Measurements from ENCODE around the gene ACAA1.
"Not testable (repeated sequence)": the region's sequence is repeated elsewhere in the genome, so short reads cannot be mapped to it uniquely, and the experiment has no call there.

The ACAA1 gene

DNA sequence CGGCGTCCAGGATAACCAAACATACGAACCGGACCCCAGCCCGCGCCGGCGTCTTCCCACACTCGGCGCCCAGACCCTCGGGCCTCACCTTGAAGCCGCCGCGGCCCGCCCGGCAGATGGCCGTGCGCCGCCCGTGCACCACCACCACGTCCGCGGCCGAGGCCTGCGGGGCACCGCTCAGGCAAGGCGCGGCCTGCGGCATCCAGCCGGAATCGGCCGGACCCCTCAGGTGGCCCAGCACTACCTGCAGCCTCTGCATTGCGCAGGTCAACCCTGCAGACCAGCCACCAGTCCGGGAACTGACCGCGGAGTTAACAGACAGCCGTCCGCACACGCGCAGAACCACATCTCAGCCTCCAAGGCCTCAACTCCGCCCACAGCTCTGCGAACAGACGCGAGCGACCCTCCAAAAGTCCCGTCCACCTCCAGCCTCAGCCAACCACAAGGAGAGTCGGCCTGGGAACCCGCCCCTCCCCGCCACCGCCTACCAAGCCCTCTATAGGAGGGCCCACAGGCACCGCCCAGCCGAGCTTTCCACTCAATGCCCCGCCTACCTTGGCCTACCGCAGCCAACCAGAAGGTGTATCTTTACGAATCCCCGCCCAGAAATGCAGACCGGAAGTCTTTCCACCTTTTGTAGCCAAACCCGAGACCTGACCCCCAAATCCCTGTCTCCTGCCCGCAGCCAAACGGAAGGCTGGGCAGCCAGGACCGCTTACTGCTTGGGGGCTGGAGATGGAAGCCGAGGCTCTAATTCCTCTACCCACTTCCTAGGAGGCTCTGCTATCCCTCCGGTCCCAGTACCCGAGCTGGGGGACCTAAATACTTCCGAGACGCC lies at the start of gene ACAA1:
TSS of gene ACAA1 (minus strand) at position 351 of the 838 bp plus-strand sequence. CDS start at position 259, 92 bp downstream.
- peak; percentile 95 for DNase-seq

GRCh38 chr3:38177181-38177580 lies 40.3 kb upstream of the ACAA1 start:
- no peak for DNase-seq

DNA sequence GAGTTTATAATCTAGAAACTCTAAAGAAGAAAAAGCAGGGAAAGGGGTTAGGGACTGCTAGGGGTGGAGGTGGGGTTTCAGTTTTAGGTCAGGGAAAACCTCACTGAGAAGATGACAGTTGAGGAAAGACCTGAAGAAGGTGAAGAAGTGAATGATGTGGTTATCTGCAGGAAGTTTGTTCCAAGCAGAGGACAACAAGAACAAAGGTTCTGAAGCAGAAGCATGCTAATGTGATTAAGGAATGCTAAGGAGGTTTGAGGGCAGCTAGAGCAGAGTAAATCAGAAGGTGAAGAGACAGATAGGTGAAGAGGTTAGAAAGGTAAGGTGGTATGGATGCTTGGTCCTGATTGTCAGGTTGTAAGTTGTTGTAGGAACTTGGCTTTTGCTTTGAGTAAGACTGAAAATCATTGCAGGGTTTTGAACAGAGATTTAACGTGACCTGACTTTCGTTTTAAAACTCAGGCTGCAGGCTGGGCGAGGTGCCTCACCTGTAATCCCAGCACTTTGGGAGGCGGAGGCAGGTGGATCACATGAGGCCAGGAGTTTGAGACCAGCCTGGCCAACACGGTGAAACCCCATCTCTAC lies 37.0 kb upstream of the ACAA1 start:
- no peak for DNase-seq

DNA sequence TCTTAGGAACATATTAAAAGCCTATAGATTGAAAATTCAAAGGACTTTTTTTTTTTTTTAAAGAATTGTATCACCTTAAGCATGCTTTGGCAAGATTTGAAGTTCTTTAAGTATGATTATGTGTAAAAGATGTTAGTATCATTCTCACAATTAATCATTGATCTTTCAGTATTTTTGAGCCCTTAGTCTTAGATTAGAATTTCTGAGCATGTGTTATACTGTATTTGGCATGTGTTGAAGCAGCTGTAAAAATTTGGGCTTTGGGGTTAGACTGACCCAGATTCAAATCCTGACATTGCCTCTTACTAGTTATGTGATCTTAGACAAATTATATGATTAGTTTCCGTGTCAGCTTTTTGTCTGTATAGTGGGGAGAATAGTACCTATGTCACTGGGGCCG lies 34.7 kb upstream of the ACAA1 start:
- no peak for DNase-seq

GRCh38 chr3:38170722-38171121 lies 33.8 kb upstream of the ACAA1 start:
- no peak for DNase-seq

DNA sequence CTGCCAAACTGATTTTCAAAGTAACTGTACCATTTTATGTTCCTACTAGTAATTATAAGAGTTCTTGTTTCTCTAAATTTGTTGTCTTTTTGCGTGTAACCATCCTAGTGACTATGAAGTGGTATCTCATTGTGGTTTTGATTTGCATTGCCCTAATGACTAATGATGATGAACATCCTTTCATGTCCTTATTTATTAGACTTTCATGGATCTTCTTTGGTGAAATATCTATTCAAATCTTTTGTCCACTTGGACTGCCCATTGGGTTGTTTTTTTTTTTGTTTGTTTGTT lies 32.0 kb upstream of the ACAA1 start:
- DNase-seq = no peak

DNA sequence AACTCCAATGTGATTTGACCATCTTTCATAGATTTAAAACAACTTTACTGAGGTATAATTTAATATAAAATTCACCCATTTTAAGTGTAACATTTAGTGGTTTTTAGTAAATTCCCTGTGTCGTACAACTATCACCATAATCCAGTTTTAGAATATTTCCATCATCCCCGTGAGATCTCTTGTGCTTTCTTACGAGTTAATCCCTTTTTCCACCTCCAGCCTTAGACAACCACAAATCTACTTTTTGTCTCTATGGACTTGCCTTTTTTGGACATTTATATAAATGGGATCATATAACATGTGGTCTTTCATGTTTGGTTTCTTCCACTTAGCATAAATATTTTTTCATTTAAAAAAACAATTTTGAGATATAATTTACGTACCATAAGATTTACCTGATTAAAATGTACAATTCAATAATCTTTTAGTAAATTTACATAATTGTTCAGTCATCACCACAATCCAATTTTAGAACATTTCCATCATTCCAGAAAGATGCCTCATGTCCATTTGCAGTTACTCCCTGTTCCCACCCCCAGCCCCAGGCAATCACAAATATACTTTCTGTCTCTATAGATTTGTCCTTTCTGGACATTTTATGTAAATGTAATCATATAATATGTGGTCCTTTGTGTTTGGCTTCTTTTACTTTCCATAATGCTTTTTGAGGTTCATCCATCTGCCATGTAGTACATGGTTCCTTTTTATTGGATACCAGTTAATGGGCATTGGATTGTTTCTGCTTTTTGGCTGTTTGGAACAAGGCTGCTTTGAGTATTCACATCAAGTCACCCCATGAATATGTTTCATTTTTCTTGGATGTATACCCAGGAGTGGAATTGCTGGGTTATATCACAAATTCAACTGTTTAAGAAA lies 31.5 kb upstream of the ACAA1 start:
- no peak for DNase-seq

GRCh38 chr3:38167591-38167990 lies 30.7 kb upstream of the ACAA1 start:
- no peak for DNase-seq

DNA sequence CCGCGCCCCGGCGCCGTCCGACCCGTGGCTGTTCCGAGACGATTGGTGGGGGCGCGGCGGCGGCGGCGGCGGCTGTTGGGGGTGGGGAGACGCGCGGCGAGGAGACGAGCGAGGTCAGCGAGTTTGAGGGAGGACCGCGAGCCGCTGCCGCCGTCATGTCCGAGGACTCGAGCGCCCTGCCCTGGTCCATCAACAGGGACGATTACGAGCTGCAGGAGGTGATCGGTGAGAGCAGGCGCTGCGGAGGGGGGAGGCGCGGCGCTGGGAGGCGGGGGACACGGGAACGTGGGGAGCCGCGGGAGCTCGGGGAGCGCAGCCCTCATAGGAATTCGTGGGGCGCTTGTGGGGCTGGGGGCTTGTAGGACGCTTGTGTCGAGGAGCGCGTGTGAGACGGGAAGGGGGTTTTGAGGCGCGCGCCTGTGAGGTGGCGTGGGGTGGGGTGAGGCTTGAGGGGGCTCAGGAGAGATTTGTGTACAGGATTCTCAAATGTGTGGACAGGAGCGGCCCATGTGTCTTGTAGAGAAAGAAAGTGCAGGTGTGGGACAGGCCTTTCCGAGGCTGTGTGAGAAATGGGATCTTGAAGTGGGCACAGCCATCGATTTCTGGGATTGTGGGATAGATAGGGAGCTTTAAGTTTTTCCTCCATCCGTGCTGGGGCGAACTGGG lies 28.9 kb upstream of the ACAA1 start:
- no peak for DNase-seq

- DNase-seq = peak; percentile 95
Observed at GRCh38 chr3:38164952-38165721, 28.2 kb upstream of the ACAA1 start, which contains the start of gene OXSR1. Gene OXSR1, plus strand, starts transcription at chr3:38165537. Its CDS starts 340 bp downstream, at chr3:38165877.

DNA sequence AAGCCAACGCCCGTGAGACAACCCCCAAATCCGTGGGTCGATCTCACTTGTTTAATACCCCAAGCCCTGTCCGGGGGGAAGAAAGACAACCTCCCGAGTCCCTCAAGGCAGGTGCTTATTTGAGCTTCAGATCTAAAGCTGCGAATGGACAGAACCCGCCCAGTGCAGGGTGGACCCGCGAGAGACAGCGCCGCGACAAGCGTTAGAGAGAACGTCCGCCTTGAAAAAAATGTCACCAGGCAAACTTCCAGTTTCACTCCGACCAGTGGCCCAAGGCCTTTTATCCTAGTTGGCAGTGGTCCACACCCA lies 27.7 kb upstream of the ACAA1 start:
- no peak for DNase-seq

DNA sequence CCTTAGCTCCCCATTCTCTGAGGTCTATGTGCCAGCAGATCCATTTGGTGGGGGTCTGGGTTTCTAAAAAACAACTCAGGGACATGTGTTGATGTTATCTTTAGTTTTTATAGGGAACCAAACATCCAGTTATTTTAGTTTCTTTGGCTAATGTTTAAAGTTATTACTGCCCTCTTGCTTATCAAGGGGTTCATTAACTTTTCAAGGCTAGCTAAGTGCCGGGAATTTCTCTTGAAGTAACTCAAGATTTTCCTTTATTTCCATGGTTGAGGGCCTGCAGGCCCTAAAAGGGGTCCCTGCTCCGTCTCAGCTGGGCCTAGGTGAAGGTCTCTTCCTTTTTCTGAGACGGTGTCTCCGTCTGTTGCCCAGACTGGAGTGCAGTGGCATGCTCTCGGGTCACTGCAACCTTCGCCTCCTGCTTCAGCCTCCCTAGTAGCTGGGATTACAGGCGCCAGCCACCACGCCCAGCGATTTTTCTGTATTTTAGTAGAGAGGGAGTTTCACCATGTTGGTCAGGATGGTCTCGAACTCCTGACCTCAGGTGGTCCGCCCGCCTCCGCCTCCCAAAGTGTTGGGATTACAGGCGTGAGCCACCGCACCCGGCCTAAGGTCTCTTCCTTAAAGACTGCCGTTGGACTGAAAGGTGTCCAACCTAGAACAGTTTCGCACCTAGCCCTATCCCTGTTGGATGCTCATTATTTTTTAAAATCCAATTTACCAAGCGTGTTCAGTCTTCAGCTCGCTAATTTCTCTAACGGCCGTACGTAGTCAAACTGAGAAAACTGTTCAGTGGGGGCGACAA lies 27.1 kb upstream of the ACAA1 start:
- DNase-seq = no peak

DNA sequence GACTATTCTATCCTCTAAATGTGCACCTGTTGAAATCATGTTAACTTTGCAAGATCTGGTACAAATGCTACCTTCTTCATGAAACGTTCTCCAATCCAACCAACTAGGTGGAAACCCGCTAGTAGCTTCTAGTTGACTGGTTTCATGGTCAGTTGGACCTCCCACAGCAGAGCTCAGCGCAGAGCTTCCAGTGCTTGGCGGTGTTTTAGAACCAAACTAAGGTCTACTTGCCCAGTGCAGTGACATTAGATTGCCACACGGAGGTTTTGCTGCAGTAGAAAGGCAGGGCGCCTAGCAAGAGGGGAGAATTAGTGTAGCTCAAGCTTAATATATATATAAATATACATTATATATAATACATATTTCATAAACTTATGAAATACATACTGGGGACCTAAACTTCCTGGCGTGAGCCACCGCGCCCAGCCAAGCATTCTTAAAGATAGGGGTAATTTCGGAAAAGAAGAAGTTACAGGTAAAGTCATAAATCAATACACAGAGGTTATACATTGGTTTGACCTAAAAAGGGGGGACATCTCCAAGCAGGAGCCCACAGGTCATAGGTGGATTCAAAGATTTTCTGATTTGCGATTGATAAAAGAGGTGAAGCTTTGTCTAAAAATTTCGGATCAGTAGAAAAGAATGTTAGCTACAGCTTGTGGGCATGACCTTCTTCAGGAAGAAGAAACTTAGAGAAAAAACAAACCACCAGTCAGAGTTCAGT lies 26.4 kb upstream of the ACAA1 start:
- DNase-seq = no peak

- not testable (repeated sequence) for DNase-seq
Observed at GRCh38 chr3:38160704-38161103, 23.8 kb upstream of the ACAA1 start.

DNA sequence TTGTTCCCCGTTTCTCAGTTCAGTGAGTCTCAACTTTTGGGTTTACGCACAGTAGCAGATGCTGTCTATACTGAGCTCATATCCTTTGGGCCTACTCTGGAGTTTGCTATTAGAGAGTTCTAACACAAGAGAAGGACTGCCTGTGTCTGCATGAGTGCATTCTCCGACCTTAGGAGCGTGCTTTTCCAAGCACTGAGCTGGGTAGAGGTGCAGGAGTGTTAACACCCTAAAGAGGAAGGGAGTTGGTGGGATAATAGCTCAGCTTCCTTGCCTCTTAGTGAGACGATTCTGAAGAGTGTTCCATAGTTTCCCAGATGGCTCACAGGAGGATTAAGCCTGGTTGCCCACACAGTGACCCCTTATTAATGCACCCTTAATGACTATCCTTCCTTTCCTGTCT lies 21.5 kb upstream of the ACAA1 start:
- no peak for DNase-seq

- DNase-seq = no peak
Observed at GRCh38 chr3:38157595-38157994, 20.7 kb upstream of the ACAA1 start.

DNA sequence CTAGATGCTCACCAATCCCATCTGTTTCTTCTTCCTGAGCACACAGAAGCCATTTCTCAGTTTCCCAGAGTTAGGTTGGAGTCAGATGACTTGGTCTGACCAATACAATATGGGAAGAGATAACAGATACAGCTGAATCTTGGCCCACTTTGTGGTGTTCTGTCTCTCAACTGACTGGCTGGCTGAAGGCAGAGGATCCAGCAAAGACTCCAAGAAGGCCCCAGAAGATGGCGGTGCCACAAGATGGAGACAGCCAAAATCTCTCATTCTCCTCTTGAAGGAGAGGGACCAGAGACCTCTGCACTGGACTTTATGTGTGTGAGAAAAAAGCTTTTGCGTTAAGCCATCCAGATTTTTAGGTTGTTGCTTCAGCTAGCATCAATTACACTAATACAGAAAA lies 20.2 kb upstream of the ACAA1 start:
- DNase-seq = no peak

DNA sequence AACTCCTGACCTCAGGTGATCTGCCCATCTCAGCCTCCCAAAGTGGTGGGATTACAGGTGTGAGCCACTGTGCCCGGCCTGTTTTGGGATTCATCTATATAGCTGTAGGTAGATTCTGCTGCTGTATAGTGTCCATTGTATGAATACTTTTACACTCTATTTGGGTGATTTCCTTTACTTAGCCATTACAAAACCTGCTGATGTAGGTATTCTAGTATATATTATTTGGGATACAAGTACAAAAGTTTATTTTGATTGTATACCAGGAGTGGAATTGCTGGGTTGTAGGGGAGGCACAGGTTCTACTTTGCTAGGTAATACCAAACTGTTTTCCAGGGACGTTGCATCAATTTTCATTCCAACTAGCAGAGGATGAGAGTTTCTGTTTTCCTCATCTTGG lies 18.9 kb upstream of the ACAA1 start:
- no peak for DNase-seq

DNA sequence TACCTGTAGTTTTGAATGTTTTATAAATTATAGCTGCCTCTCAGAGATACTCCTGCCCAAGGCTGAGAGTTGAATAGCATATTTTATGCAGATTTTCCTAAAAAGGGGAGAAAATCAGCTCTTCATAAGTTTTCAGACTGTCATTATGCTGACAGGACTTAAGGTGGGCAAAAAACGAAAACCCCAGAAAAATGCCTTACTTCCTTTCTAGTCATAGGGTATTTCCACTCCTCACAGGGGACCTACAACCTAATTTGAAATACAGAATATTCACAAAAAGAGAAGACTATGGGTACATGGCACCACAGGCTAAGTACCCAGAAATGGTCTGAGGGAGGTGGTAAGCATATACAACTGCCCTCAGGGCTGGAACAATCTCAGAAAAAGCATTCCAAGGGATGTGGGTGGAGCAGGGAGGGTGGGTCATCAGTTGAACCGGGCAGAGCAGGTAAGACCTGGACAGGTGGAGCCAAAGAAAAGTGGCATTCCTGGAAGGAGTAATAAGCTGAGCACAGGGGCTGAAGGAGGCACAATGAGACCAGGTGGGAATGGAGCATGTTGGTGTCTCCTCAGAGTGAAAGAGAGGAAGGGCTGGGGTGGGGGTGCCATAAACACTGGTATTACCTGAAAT lies 17.8 kb upstream of the ACAA1 start:
- DNase-seq = no peak

GRCh38 chr3:38154033-38154494 lies 17.1 kb upstream of the ACAA1 start:
- DNase-seq = no peak
